Body of pancreas (tissue), 4 donors: ENCODE results near the gene KAT6B. TPM values are rescaled to one million over a fixed set of nuclear protein-coding genes. Genes with fewer than 3 reads are reported as not detected.

Experiments used
- ATAC-seq: fragments of 150-250 bp; one replicate; pipeline ENCODE4 v1.9.1; 2016
- DNase-seq, 4 donors: peaks; one replicate each; pipeline ENCODE4 v3.0.0-alpha.2; 2019
- H3K27ac ChIP-seq, 4 donors: fragments of 200-600 bp; sonication (generic); 1 replicate in 3 of 4; 2 replicates in 1 of 4; pipeline versions ENCODE4 v1.5.1 to v1.6.1; 2016 to 2019; ENCODE audit warnings: mild to moderate bottlenecking in 1 of 4, mixed read lengths in 1 of 4, moderate library complexity in 1 of 4
- H3K27me3 ChIP-seq, 2 donors: fragments of 200-600 bp; sonication (generic); one replicate each; pipeline ENCODE4 v1.6.0; 2016; ENCODE audit warnings: mild to moderate bottlenecking in 1 of 2
- H3K36me3 ChIP-seq, 2 donors: fragments of 200-600 bp; sonication (generic); replicated peaks in 1 of 2; 2 replicates each; pipeline ENCODE4 v1.5.1; 2016; ENCODE audit warnings: low read depth in 2 of 2; ENCODE audit not compliant: insufficient read depth in 1 of 2
- H3K4me1 ChIP-seq: fragments of 200-600 bp; sonication (generic); one replicate; pipeline ENCODE4 v1.6.0; 2016
- H3K4me3 ChIP-seq, 2 donors: fragments of 200-600 bp; sonication (generic); 1 replicate in 1 of 2; 2 replicates in 1 of 2; pipeline ENCODE4 v1.5.1; 2016 to 2019
- H3K9me3 ChIP-seq, 3 donors: fragments of 200-600 bp; sonication (generic); 1 replicate in 2 of 3; 2 replicates in 1 of 3; pipeline ENCODE4 v1.5.1; 2016
- POLR2A ChIP-seq, 3 donors: fragments of 450-650 bp; IDR thresholded peaks; one replicate each; pipeline ENCODE4 v1.6.1; 2016; ENCODE audit warnings: antibody characterized with exemption in 3 of 3, mild to moderate bottlenecking in 2 of 3
- WGBS, 2 donors: methylation state at CpG; one replicate each; pipeline ENCODE4 v1.1.5; 2017; 5-methylcytosine and 5-hydroxymethylcytosine counted together
- intact Hi-C: fragments of 100-400 bp; cut with DNase I; formaldehyde crosslinking; loops from one replicate; pipeline ENCODE4 v1.15.1; 2023
- total RNA-seq, 2 donors: library from RNA; depleted of rRNA; stranded (reverse); fragments of >200 nt; gene quantifications; one replicate each; pipeline ENCODE4 v1.1.0, GENCODE V29; 2016
- TF ChIP-seq, protein P1 (sequence below), 7 experiments: fragments of 450-650 bp in 4 of 7; fragments of 200-600 bp in 3 of 7; sonication (generic) in 3 of 7; IDR thresholded peaks; one replicate each; pipeline ENCODE4 v1.5.1; 2016 to 2019; ENCODE audit warnings: antibody characterized with exemption in 7 of 7

The KAT6B gene
- total RNA-seq, 2 donors from 2014 or later = 39.9 to 45.9 TPM

DNA sequence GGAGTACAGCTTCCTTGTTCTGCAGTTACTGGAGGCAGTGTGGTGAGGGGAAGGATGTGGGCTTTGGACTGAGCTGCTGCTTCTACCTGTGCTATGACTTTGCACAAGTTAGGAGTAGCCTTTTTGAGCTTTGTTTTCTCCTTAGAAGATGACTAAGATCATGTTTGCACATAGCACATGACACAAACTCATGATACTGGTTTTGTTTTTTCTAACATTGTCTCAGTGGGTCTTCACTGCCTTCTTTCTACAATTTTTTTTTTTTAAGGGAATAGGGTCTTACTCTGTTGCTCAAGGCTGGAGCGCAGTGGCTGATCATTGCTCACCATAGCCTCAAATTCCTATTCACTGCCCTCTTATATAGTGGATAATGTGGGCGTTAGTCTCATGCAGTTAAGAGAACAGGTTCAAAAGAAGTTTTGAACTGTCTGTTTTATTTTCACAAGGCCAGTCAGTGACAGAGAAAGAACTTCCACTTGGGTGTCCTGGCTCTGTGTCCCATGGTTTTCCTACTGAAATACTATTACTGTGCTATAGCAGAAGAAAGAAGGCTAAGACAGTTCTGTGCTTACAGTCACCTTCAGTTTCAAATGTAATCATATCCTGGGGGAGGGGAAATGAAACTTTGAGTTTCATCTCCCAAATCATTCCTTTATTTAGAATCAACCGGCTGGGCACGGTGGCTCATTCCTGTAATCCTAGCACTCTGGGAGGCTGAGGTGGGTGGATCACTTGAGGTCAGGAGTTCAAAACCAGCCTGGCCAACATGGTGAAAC is 72.0 kb downstream of the KAT6B start:
- ATAC-seq (no peak), DNase-seq (no peak)
- Histone ChIP-seq H3K27me3 (no peaks in the 10 kb centered on the region), H3K4me1 (peaks cover 42% of the 10 kb centered on the region), H3K27ac (peak overlapping the region in 1 of 4 donors; percentile 12), H3K9me3 (no peaks in the 10 kb centered on the region), H3K4me3 (no peak overlapping the region), H3K36me3 (no peaks in the 10 kb centered on the region)
- WGBS, 2 donors = 75 to 91% methylated on average over 4 of the region's 4 CpGs
- no peak for TF ChIP-seq POLR2A (IDR thresholded peaks at IDR 0.05)
- TF ChIP-seq, protein P1, sequence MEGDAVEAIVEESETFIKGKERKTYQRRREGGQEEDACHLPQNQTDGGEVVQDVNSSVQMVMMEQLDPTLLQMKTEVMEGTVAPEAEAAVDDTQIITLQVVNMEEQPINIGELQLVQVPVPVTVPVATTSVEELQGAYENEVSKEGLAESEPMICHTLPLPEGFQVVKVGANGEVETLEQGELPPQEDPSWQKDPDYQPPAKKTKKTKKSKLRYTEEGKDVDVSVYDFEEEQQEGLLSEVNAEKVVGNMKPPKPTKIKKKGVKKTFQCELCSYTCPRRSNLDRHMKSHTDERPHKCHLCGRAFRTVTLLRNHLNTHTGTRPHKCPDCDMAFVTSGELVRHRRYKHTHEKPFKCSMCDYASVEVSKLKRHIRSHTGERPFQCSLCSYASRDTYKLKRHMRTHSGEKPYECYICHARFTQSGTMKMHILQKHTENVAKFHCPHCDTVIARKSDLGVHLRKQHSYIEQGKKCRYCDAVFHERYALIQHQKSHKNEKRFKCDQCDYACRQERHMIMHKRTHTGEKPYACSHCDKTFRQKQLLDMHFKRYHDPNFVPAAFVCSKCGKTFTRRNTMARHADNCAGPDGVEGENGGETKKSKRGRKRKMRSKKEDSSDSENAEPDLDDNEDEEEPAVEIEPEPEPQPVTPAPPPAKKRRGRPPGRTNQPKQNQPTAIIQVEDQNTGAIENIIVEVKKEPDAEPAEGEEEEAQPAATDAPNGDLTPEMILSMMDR (IDR thresholded peaks at IDR 0.05) = no peak
- intact Hi-C loops = no loop called here

DNA sequence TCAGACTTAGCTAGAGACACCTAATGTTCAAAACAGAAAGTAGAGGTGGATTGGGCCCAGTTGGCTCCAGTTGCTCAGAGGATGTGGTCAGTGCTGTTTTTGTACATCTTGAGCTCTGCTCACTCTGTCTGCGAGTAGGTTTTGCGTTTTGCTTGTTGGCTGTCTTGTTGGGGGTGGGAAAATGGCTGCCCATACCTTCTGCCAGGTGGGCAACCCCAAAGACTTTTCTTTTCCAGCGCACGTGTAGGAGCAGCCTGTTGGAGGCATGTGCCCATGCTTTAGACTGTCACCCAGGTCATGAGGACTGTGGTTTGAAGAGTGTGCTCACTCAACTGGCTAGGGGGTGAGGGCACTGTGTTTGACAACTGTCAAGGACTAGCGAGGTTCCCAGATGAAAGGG is 73.9 kb downstream of the KAT6B start:
- Histone ChIP-seq H3K9me3 (no peaks in the 10 kb centered on the region), H3K4me3 (no peak overlapping the region), H3K27ac (no peak overlapping the region), H3K4me1 (peaks cover 42% of the 10 kb centered on the region), H3K27me3 (no peaks in the 10 kb centered on the region), H3K36me3 (no peaks in the 10 kb centered on the region)
- intact Hi-C loops = loop anchor here (10.0 kb wide), 1 partner anchor 115 kb away; no protein-coding TSS in a partner anchor
- no peak for DNase-seq
- TF ChIP-seq, protein P1 (IDR thresholded peaks at IDR 0.05) = no peak
- TF ChIP-seq POLR2A (IDR thresholded peaks at IDR 0.05) = no peak
- ATAC-seq = no peak
- 82 to 96% methylated on average over 4 to 5 of the region's 5 CpGs for WGBS, 2 donors

DNA sequence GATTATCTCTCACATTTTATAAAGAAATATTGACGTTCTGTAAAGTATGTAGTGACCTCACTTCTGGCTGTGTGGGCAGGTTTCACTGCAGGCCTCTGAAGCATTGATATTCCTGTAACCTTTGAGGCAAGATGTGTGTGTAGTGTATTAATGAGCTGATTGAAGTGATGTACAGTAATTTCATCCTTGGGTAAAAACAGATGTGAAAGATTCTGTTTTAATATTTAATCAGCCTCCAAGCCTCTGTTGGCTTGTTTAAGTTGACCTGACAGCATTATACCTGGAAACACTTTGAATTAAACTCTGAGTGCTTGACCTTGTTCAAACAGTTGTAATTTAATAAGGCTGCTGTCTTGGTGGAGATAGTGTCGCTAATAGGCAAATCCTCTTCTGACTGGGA is 74.9 kb downstream of the KAT6B start:
- ATAC-seq (peak; percentile 38), DNase-seq (no peak)
- 20 to 22% methylated on average over 2 of the region's 2 CpGs for WGBS, 2 donors
- H3K9me3 ChIP-seq = no peaks in the 10 kb centered on the region
- peak overlapping the region in 1 of 4 donors; percentile 17 for H3K27ac ChIP-seq
- no peaks in the 10 kb centered on the region for H3K27me3 ChIP-seq
- peaks cover 39% of the 10 kb centered on the region for H3K4me1 ChIP-seq
- no peak for TF ChIP-seq POLR2A (IDR thresholded peaks at IDR 0.05)
- TF ChIP-seq, protein P1 (IDR thresholded peaks at IDR 0.05) = no peak
- H3K4me3 ChIP-seq = no peak overlapping the region
- H3K36me3 ChIP-seq = no peaks in the 10 kb centered on the region
- intact Hi-C loops = loop anchor here (10.0 kb wide), 1 partner anchor 114 kb away; no protein-coding TSS in a partner anchor

DNA sequence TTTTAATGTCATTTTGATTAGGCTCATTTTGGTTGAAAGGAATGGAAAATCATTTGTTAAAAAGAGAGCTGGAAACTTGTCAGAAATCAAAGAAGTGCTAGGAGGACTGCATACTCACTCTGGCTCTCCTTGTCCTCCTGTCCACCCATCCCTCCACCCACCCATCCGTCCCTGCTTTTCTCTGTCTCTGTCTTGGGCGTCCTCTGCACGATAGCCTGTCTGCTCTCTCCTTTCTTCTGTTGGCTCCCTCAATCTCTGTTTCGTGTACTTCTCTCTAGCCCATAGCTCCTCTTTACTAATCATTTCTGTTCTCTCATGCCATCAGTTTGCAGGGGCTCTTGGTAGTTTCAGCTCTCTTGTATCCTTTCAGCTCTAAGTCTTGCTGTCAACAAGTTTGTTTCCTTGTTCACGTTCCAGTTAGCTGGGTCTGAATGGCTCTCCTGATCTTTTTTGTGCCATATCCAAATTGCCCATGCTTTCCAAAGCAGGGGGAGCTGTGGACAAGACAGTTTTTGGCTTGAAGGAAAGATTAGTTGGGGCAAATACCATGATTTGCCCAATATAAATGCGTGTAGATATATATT is 75.6 kb downstream of the KAT6B start:
- H3K27ac ChIP-seq = no peak overlapping the region
- H3K4me1 ChIP-seq = peaks cover 32% of the 10 kb centered on the region
- no peaks in the 10 kb centered on the region for H3K9me3 ChIP-seq
- H3K36me3 ChIP-seq = no peaks in the 10 kb centered on the region
- H3K4me3 ChIP-seq = no peak overlapping the region
- DNase-seq (no peak), ATAC-seq (no peak)
- intact Hi-C loops = loop anchor here (10.0 kb wide), 1 partner anchor 113 kb away; no protein-coding TSS in a partner anchor
- TF ChIP-seq, protein P1 (IDR thresholded peaks at IDR 0.05) = no peak
- TF ChIP-seq POLR2A (IDR thresholded peaks at IDR 0.05) = no peak
- WGBS, 2 donors = 75% methylated on average over 6 of the region's 6 CpGs
- H3K27me3 ChIP-seq = no peaks in the 10 kb centered on the region
